ENCODE data around the gene ARHGEF37.

DNA sequence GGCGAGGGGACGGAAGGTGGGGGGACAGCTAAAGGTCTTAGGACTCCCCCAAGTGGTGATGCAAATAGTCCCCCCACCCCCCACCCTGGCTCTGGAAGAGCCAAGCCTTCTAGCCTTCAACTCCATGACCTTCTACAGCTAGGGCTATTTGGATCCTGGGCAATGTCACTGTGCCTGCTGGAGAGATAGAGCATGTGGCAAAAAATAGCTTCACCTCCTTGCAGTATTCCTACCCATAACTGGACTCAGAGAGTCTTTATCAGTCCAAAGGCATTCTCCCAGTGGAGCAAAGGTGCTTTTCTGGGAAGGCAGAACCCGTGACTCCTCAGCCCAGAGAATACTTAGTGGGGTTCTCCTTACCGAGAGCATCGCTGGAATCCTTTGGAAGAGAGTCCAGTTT is 100.0 kb downstream of the ARHGEF37 start:
- TF ChIP-seq, protein P1, sequence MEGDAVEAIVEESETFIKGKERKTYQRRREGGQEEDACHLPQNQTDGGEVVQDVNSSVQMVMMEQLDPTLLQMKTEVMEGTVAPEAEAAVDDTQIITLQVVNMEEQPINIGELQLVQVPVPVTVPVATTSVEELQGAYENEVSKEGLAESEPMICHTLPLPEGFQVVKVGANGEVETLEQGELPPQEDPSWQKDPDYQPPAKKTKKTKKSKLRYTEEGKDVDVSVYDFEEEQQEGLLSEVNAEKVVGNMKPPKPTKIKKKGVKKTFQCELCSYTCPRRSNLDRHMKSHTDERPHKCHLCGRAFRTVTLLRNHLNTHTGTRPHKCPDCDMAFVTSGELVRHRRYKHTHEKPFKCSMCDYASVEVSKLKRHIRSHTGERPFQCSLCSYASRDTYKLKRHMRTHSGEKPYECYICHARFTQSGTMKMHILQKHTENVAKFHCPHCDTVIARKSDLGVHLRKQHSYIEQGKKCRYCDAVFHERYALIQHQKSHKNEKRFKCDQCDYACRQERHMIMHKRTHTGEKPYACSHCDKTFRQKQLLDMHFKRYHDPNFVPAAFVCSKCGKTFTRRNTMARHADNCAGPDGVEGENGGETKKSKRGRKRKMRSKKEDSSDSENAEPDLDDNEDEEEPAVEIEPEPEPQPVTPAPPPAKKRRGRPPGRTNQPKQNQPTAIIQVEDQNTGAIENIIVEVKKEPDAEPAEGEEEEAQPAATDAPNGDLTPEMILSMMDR (conservative IDR thresholded peaks at IDR 0.05; ENCODE audit: low read length): no peak
- no peak for TF ChIP-seq EZH2phosphoT487 (IDR thresholded peaks at IDR 0.05; ENCODE audit: borderline replicate concordance)

Measured in Loucy (cell line).